ENCODE results near the gene RNASE9.
A peak's percentile ranks its signal among the peaks of the same experiment; 100 is the strongest.
"Not testable (repeated sequence)": the region's sequence is repeated elsewhere in the genome, so short reads cannot be mapped to it uniquely, and the experiment has no call there.

The RNASE9 gene

GRCh38 chr14:20572382-20572990, 11.6 kb upstream of the RNASE9 start:
- DNase-seq (ENCODE audit: low spot score) = not testable (repeated sequence)

GRCh38 chr14:20570720-20571119, 9.9 kb upstream of the RNASE9 start:
- not testable (repeated sequence) for DNase-seq (ENCODE audit: low spot score)

GRCh38 chr14:20569865-20570264, 9.0 kb upstream of the RNASE9 start:
- not testable (repeated sequence) for DNase-seq (ENCODE audit: low spot score)

- DNase-seq (ENCODE audit: low spot score) = no peak
These were observed 8.2 kb upstream of the RNASE9 start for GRCh38 chr14:20569066-20569465.

- DNase-seq (ENCODE audit: low spot score) = no peak
These were observed 7.5 kb upstream of the RNASE9 start for GRCh38 chr14:20568393-20568792.

GRCh38 chr14:20567199-20567598, 6.4 kb upstream of the RNASE9 start:
- not testable (repeated sequence) for DNase-seq (ENCODE audit: low spot score)

- no peak for DNase-seq (ENCODE audit: low spot score)
These were observed 3.7 kb upstream of the RNASE9 start for GRCh38 chr14:20564501-20564997.

- no peak for DNase-seq (ENCODE audit: low spot score)
These were observed 3.1 kb upstream of the RNASE9 start for GRCh38 chr14:20563971-20564370.

GRCh38 chr14:20559461-20559904, 1.4 kb downstream of the RNASE9 start:
- no peak for DNase-seq (ENCODE audit: low spot score)

- no peak for DNase-seq (ENCODE audit: low spot score)
These were observed 3.7 kb downstream of the RNASE9 start for GRCh38 chr14:20557212-20557542.

- no peak for DNase-seq (ENCODE audit: low spot score)
These were observed 4.2 kb downstream of the RNASE9 start for GRCh38 chr14:20556500-20557211.

- DNase-seq (ENCODE audit: low spot score) = no peak
These were observed 5.0 kb downstream of the RNASE9 start for GRCh38 chr14:20555845-20556244.

GRCh38 chr14:20553024-20553423, 7.8 kb downstream of the RNASE9 start:
- DNase-seq (ENCODE audit: low spot score) = no peak

GRCh38 chr14:20551606-20552005, 9.2 kb downstream of the RNASE9 start:
- no peak for DNase-seq (ENCODE audit: low spot score)

GRCh38 chr14:20550926-20551325, 9.9 kb downstream of the RNASE9 start:
- no peak for DNase-seq (ENCODE audit: low spot score)

- DNase-seq (ENCODE audit: low spot score) = no peak
These were observed 12.3 kb downstream of the RNASE9 start for GRCh38 chr14:20548414-20549158.

- no peak for DNase-seq (ENCODE audit: low spot score)
These were observed 14.0 kb downstream of the RNASE9 start for GRCh38 chr14:20546877-20547276.

GRCh38 chr14:20539906-20540305, 20.9 kb downstream of the RNASE9 start:
- no peak for DNase-seq (ENCODE audit: low spot score)

- peak; percentile 38 for DNase-seq (ENCODE audit: low spot score)
These were observed 29.9 kb downstream of the RNASE9 start for GRCh38 chr14:20530771-20531571.

GRCh38 chr14:20529806-20530205, 31.0 kb downstream of the RNASE9 start:
- no peak for DNase-seq (ENCODE audit: low spot score)

GRCh38 chr14:20524027-20524426, 36.8 kb downstream of the RNASE9 start:
- no peak for DNase-seq (ENCODE audit: low spot score)

GRCh38 chr14:20522332-20522731, 38.5 kb downstream of the RNASE9 start:
- no peak for DNase-seq (ENCODE audit: low spot score)
